ENCODE data around the gene CLEC18A.

- peak; percentile 66 to 69 for TF ChIP-seq CTCF (conservative IDR thresholded peaks at IDR 0.05 in 1 of 2, IDR thresholded peaks at IDR 0.05 in 1 of 2; ENCODE audit: low read depth in 1 of 2, low read length in 2 of 2)
- no peak for TF ChIP-seq EZH2 (IDR thresholded peaks at IDR 0.05; ENCODE audit: low read length, missing control alignments)
Measured at GRCh38 chr16:69930117-69930776, 20.9 kb upstream of the CLEC18A start.
